ENCODE results near the gene TMBIM1. TPM values are rescaled to one million over a fixed set of nuclear protein-coding genes. Genes with fewer than 3 reads are reported as not detected.

The TMBIM1 gene
- total and polyA plus RNA-seq, 9 of the 15 experiments (the other 6 are each of a cell fraction or from before 2014, with no cell fraction given) = 14.2 to 105 (median 47.0) TPM

DNA sequence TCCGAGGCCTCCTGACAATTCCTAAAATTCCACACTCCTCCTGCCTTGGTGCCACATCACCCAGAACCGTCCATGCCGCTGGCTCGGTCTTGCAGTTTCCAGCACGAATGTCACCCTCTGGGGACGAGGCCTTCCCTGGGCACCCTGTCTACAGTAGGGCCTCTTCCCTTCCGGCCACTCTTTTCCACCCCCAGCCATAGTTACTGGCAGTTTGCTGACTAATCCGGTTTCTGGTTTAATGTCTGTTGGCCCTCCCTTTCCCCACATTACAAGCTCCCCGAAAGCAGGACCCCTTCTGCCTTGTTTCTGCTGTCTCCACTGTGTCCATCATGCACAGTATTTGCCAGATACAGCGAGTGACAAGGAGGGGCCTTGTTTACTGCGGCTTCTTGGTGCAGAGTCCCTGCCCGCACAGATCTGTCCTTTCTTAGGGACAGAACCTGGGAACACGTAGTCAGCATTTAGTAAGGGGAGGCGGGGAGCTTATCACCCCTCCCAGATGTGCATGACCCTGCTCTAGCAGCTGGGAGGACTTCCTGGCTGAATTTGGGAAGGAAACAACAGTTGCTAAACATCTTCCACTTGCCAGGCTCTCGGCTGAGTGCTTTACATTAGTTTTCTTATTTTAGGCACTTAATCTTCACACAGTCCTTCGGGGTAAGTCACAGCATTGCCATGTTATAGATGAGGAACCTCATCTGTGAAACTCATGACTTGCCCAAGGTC is 40.8 kb upstream of the TMBIM1 start (continued):
- TF ChIP-seq, protein P1, sequence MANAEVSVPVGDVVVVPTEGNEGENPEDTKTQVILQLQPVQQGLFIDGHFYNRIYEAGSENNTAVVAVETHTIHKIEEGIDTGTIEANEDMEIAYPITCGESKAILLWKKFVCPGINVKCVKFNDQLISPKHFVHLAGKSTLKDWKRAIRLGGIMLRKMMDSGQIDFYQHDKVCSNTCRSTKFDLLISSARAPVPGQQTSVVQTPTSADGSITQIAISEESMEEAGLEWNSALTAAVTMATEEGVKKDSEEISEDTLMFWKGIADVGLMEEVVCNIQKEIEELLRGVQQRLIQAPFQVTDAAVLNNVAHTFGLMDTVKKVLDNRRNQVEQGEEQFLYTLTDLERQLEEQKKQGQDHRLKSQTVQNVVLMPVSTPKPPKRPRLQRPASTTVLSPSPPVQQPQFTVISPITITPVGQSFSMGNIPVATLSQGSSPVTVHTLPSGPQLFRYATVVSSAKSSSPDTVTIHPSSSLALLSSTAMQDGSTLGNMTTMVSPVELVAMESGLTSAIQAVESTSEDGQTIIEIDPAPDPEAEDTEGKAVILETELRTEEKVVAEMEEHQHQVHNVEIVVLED (CRISPR knock-in tag; IDR thresholded peaks at IDR 0.05) = no peak
- TF ChIP-seq POLR2H (tag; IDR thresholded peaks at IDR 0.05; ENCODE audit: low read depth) = peak; percentile 68
- TF ChIP-seq SMARCA5 (IDR thresholded peaks at IDR 0.05) = no peak
- no peak for TF ChIP-seq ZNF318 (IDR thresholded peaks at IDR 0.05; ENCODE audit: borderline replicate concordance in 1 of 2, low read depth in 1 of 2)
- no peak for TF ChIP-seq ZNF740 (CRISPR knock-in tag; IDR thresholded peaks at IDR 0.05)
- no peak for TF ChIP-seq ZNF740 (tag; IDR thresholded peaks at IDR 0.05)
- no peak for TF ChIP-seq GABPB2 (CRISPR knock-in tag; conservative IDR thresholded peaks at IDR 0.05)
- TF ChIP-seq BRF1 (IDR thresholded peaks at IDR 0.05; ENCODE audit: borderline replicate concordance, extremely low read depth, insufficient read length) = no peak
- peak; percentile 43; the same call in 1 of the 2 replicates for TF ChIP-seq HDAC2 (IDR thresholded peaks at IDR 0.05)
- TF ChIP-seq ZNF175 (CRISPR knock-in tag; IDR thresholded peaks at IDR 0.05; ENCODE audit: low read depth) = peak; percentile 67; the same call in 1 of the 2 replicates
- TF ChIP-seq MTA3 (IDR thresholded peaks at IDR 0.05; ENCODE audit: borderline replicate concordance) = peak; percentile 75; the same call in 1 of the 2 replicates
- no peak for TF ChIP-seq POLR2AphosphoS2 (IDR thresholded peaks at IDR 0.05; ENCODE audit: low read length)
- TF ChIP-seq ZNF143 (CRISPR knock-in tag; IDR thresholded peaks at IDR 0.05) = no peak
- peak; percentile 60 for TF ChIP-seq FOSL1 (tag; conservative IDR thresholded peaks at IDR 0.05)
- TF ChIP-seq ZBTB12 (CRISPR knock-in tag; IDR thresholded peaks at IDR 0.05) = no peak
- no peak for TF ChIP-seq ZNF699 (CRISPR knock-in tag; IDR thresholded peaks at IDR 0.05; ENCODE audit: insufficient replicate concordance)
